Body of pancreas (tissue), 4 donors: ENCODE data around the gene PRKG1.

Source experiments
- POLR2A ChIP-seq, 3 donors: fragments of 450-650 bp; IDR thresholded peaks; one replicate each; pipeline ENCODE4 v1.6.1; 2016; ENCODE audit warnings: antibody characterized with exemption in 3 of 3, mild to moderate bottlenecking in 2 of 3
- TF ChIP-seq, protein P1 (sequence below), 7 experiments: fragments of 450-650 bp in 4 of 7; fragments of 200-600 bp in 3 of 7; sonication (generic) in 3 of 7; IDR thresholded peaks; one replicate each; pipeline ENCODE4 v1.5.1; 2016 to 2019; ENCODE audit warnings: antibody characterized with exemption in 7 of 7

- TF ChIP-seq POLR2A (IDR thresholded peaks at IDR 0.05), result no peak
- TF ChIP-seq, protein P1, sequence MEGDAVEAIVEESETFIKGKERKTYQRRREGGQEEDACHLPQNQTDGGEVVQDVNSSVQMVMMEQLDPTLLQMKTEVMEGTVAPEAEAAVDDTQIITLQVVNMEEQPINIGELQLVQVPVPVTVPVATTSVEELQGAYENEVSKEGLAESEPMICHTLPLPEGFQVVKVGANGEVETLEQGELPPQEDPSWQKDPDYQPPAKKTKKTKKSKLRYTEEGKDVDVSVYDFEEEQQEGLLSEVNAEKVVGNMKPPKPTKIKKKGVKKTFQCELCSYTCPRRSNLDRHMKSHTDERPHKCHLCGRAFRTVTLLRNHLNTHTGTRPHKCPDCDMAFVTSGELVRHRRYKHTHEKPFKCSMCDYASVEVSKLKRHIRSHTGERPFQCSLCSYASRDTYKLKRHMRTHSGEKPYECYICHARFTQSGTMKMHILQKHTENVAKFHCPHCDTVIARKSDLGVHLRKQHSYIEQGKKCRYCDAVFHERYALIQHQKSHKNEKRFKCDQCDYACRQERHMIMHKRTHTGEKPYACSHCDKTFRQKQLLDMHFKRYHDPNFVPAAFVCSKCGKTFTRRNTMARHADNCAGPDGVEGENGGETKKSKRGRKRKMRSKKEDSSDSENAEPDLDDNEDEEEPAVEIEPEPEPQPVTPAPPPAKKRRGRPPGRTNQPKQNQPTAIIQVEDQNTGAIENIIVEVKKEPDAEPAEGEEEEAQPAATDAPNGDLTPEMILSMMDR (IDR thresholded peaks at IDR 0.05), result no peak
Observed at GRCh38 chr10:51147644-51148399, 73.5 kb downstream of the PRKG1 start.
